Measurements from ENCODE around the gene PTCD3. TPM values are rescaled to one million over a fixed set of nuclear protein-coding genes. Genes with fewer than 3 reads are reported as not detected.

Gene PTCD3
- total RNA-seq: 100 to 1,000 TPM; 111 to 142 TPM
- 159 to 195 reads per million in 2 donors for total RNA-seq

DNA sequence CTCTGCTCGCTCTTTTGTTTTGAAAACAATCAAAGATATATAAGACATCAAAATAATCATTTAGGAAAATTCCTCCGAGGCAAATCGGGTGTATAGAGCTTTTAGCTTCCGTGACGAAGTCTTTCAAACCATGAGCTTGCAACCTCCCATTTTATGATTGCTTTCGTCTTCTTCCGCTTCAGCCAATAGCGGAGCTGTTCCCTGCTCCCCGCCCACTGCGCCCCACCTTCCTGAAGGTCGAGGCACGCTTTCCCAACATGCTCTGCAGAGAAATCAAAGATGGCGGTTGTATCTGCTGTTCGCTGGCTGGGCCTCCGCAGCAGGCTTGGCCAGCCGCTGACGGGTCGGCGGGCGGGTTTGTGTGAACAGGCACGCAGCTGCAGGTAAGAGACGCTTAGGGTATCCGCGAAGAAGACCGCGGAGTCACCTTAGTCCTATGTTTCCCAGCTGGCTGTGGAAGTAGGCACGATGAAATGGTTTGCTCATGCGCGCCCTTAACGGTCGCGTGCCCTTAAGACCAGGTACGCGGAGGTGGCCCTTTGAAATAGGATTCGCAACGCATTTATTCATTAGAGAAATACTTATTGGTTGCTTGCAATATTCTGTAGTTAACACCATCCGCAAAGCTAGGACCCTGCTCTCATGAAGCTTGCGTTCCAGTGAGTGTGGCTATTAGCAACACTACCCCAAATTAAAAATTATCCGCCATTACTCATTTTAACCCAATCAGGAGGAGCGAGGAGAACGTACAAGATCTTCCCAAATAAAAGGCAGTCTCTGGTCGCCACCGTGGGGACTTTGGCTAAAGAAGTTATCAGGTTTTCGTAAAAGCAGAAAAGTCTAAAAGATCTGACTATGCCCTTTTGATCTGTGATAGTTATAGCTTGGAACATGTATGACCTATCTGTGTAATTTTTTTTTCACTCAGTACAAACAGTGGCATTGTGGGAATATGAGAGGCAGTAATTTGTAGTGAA lies at the start of gene PTCD3:
PTCD3 (plus strand) TSS at position 267 of the 977 bp plus-strand sequence; CDS start at position 280, 13 bp downstream.
- ATAC-seq (peak; percentile 92), DNase-seq (peak; percentile 82 to 84 (median 82))
- peak within 1 kb of the TSS; percentile 100 for H3K27ac Mint-ChIP-seq
- no peaks in the 10 kb centered on the region for H3K9me3 ChIP-seq (ENCODE audit: control insufficient read depth, low read length, poor library complexity, severe bottlenecking)
- peak within 1 kb of the TSS; percentile 98 for H3K4me3 Mint-ChIP-seq
- H3K27me3 Mint-ChIP-seq: no peaks in the 10 kb centered on the region
- peaks cover 47% of the 10 kb centered on the region for H3K4me1 Mint-ChIP-seq
- peaks cover 11% of the 10 kb centered on the region for H3K36me3 Mint-ChIP-seq (ENCODE audit: low read depth)

GRCh38 chr2:86056590-86057331 lies 49.3 kb upstream of the PTCD3 start:
- DNase-seq (no peak), ATAC-seq (no peak)
- H3K4me1 Mint-ChIP-seq: peaks cover 2% of the 10 kb centered on the region
- H3K36me3 Mint-ChIP-seq (ENCODE audit: low read depth): peaks cover 12% of the 10 kb centered on the region
- no peaks in the 10 kb centered on the region for H3K9me3 ChIP-seq (ENCODE audit: control insufficient read depth, low read length, poor library complexity, severe bottlenecking)
- no peaks in the 10 kb centered on the region for H3K27me3 Mint-ChIP-seq
- no peak overlapping the region for H3K4me3 Mint-ChIP-seq
- peak overlapping the region; percentile 29 for H3K27ac Mint-ChIP-seq

- no peak for DNase-seq
- no peaks in the 10 kb centered on the region for H3K27me3 Mint-ChIP-seq
- peaks cover 28% of the 10 kb centered on the region for H3K36me3 Mint-ChIP-seq (ENCODE audit: low read depth)
- peaks cover 4% of the 10 kb centered on the region for H3K4me1 Mint-ChIP-seq
- H3K27ac Mint-ChIP-seq: peak overlapping the region; percentile 75
- ATAC-seq: no peak
- no peak overlapping the region for H3K4me3 Mint-ChIP-seq
- H3K9me3 ChIP-seq (ENCODE audit: control insufficient read depth, low read length, poor library complexity, severe bottlenecking): no peaks in the 10 kb centered on the region
Observed at GRCh38 chr2:86062043-86062442, 44.0 kb upstream of the PTCD3 start.

DNA sequence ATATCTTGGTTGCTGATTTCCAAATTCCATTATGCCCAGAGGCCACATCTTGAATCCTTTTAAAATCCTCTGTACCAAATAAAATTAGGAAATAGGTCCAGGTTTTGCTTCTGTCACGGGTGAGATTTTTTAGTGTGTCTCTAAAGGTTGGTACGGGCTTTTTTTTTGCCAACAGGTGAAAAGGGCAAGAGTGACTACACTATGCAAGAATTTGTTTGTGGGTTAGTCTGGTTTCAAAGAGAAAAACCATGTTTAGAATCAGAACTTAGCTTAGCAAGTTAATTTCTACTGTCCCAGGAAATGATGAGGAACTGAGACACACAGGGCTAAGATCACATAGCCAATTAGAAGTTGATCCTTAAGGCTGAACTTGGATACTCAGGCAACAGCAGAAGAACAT lies 42.0 kb upstream of the PTCD3 start:
- no peaks in the 10 kb centered on the region for H3K9me3 ChIP-seq (ENCODE audit: control insufficient read depth, low read length, poor library complexity, severe bottlenecking)
- no peak for DNase-seq
- no peaks in the 10 kb centered on the region for H3K27me3 Mint-ChIP-seq
- no peak overlapping the region for H3K27ac Mint-ChIP-seq
- peaks cover 8% of the 10 kb centered on the region for H3K4me1 Mint-ChIP-seq
- peaks cover 23% of the 10 kb centered on the region for H3K36me3 Mint-ChIP-seq (ENCODE audit: low read depth)
- no peak for ATAC-seq
- H3K4me3 Mint-ChIP-seq: no peak overlapping the region

- no peaks in the 10 kb centered on the region for H3K27me3 Mint-ChIP-seq
- DNase-seq (no peak), ATAC-seq (no peak)
- H3K4me1 Mint-ChIP-seq: peaks cover 11% of the 10 kb centered on the region
- H3K4me3 Mint-ChIP-seq: no peak overlapping the region
- no peaks in the 10 kb centered on the region for H3K9me3 ChIP-seq (ENCODE audit: control insufficient read depth, low read length, poor library complexity, severe bottlenecking)
- H3K36me3 Mint-ChIP-seq (ENCODE audit: low read depth): peaks cover 23% of the 10 kb centered on the region
- peak overlapping the region; percentile 71 for H3K27ac Mint-ChIP-seq
Observed at GRCh38 chr2:86065512-86065911, 40.5 kb upstream of the PTCD3 start.

DNA sequence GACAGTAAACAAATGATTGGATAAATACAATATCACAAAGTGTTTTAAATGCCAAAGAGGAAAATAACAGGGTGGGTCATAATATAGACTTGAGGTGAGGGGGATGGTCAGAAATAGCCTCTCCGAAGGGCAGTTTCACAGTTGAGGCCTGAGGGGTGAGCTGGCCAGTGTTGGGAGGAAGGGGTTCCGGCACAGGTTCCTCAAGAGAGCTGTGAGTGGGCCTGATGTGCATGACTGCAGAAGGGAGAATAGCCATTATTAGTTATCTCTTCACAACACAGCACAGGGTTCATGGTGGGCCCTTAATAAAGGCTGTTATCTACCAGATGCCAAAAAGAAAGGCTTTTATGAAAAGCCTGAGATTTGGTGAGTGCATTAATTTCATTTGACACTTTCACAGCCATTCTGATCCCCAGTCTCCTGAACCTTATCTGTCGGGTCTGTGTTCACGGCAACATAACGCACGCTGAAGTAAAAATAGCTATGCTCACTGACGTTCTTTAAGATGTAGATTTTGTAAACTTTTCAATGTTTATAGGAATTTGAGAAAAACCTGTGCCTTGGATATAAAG lies 39.9 kb upstream of the PTCD3 start:
- no peak overlapping the region for H3K27ac Mint-ChIP-seq
- no peak for ATAC-seq
- DNase-seq: no peak

DNA sequence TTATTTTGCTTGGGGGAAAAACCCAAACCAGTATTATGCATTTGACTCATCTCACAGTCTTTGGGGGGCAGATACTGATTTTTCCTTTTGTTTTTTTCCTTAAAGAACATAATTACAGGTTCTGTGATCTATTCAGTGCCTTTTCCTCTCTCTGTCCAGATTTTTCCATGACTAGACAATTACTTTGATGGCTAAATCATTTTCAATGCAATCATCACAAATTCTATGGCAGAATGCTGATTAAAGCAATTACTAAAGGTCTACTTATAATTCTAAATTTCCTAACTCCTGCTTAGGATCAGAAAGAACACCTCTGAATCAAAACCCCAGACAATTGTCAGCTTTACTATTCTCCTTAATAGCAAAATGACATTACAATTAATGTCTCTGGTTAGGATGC lies 39.1 kb upstream of the PTCD3 start:
- H3K9me3 ChIP-seq (ENCODE audit: control insufficient read depth, low read length, poor library complexity, severe bottlenecking): no peaks in the 10 kb centered on the region
- no peak for DNase-seq
- Mint-ChIP-seq H3K27me3 (no peaks in the 10 kb centered on the region), H3K27ac (no peak overlapping the region), H3K36me3 (ENCODE audit: low read depth) (peaks cover 19% of the 10 kb centered on the region), H3K4me3 (no peak overlapping the region), H3K4me1 (peaks cover 12% of the 10 kb centered on the region)
- no peak for ATAC-seq

More for the DNA sequence above, 39.9 kb upstream of the PTCD3 start:
- H3K4me1 Mint-ChIP-seq: peaks cover 9% of the 10 kb centered on the region
- no peaks in the 10 kb centered on the region for H3K9me3 ChIP-seq (ENCODE audit: control insufficient read depth, low read length, poor library complexity, severe bottlenecking)
- H3K36me3 Mint-ChIP-seq (ENCODE audit: low read depth): peaks cover 21% of the 10 kb centered on the region
- H3K27me3 Mint-ChIP-seq: no peaks in the 10 kb centered on the region
- no peak overlapping the region for H3K4me3 Mint-ChIP-seq

- H3K9me3 ChIP-seq (ENCODE audit: control insufficient read depth, low read length, poor library complexity, severe bottlenecking): no peaks in the 10 kb centered on the region
- no peak for DNase-seq
- Mint-ChIP-seq H3K4me3 (no peak overlapping the region), H3K27ac (peak overlapping the region; percentile 57), H3K4me1 (peaks cover 12% of the 10 kb centered on the region), H3K27me3 (no peaks in the 10 kb centered on the region), H3K36me3 (ENCODE audit: low read depth) (peaks cover 15% of the 10 kb centered on the region)
- ATAC-seq: peak; percentile 88
Observed at GRCh38 chr2:86068136-86068588, 37.9 kb upstream of the PTCD3 start.

- Mint-ChIP-seq H3K27ac (peak overlapping the region; percentile 57), H3K4me3 (no peak overlapping the region), H3K36me3 (ENCODE audit: low read depth) (peaks cover 18% of the 10 kb centered on the region), H3K27me3 (no peaks in the 10 kb centered on the region), H3K4me1 (peaks cover 12% of the 10 kb centered on the region)
- DNase-seq (no peak), ATAC-seq (no peak)
- no peaks in the 10 kb centered on the region for H3K9me3 ChIP-seq (ENCODE audit: control insufficient read depth, low read length, poor library complexity, severe bottlenecking)
Observed at GRCh38 chr2:86068648-86069047, 37.4 kb upstream of the PTCD3 start.

DNA sequence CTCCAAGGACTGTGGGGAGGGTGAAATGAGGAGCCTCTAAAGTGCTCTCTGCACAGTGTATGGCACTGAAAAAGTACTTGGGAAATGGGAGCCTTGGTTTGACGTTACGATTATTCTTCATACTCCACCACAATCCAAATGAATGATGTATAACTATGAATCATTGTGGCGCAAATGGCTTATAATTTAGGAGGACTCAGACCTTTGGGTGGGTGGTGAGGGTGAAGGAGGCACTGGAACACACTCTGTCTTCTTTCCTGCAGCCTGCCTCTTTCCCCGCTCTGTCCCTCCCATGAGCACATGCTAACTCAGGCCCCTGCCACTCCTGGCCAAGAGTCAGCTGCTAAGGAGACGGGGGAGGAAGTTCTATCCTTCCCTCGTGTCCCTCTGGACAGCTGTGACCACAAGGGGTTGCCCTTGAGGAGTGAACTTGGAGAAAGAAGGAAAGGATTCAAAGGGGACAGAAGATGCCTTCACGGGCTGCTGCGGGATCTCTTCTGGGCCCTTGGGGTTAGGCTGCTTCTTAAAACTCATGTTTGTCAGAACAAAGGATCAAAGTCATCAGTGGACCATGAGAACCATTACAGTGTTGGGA lies 36.8 kb upstream of the PTCD3 start:
- Mint-ChIP-seq H3K27me3 (no peaks in the 10 kb centered on the region), H3K27ac (peak overlapping the region; percentile 32), H3K4me3 (no peak overlapping the region), H3K36me3 (ENCODE audit: low read depth) (peaks cover 17% of the 10 kb centered on the region), H3K4me1 (peaks cover 12% of the 10 kb centered on the region)
- DNase-seq (no peak), ATAC-seq (no peak)
- no peaks in the 10 kb centered on the region for H3K9me3 ChIP-seq (ENCODE audit: control insufficient read depth, low read length, poor library complexity, severe bottlenecking)

DNA sequence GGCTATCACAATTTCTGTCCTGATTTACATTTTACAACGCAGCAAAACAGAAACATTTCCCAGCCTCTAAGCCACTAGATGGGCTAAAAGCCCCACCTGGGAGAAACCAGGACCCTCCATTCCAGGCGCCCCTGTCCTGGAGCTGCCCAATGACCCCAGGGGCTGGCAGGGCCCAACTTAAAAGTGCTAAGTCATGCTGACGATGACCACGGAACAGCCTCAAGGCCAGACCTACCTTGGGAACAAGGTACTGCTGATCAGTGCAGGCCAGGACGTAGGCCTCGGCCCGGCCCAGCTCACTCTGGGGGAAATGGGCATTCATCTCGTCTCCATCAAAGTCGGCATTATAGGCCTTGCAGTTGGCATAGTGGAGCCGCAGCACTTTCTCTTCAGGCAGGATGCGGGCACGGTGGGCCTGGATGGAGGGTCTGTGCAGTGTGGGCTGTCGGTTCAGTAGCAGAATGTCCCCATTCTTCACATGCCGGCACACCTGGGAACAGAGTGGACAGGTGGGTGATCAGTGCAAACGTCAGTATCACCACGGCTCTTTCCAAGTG lies 36.2 kb upstream of the PTCD3 start:
- no peak for ATAC-seq
- H3K4me3 Mint-ChIP-seq: no peak overlapping the region
- H3K4me1 Mint-ChIP-seq: peaks cover 12% of the 10 kb centered on the region
- peaks cover 15% of the 10 kb centered on the region for H3K36me3 Mint-ChIP-seq (ENCODE audit: low read depth)
- H3K9me3 ChIP-seq (ENCODE audit: control insufficient read depth, low read length, poor library complexity, severe bottlenecking): no peaks in the 10 kb centered on the region
- H3K27ac Mint-ChIP-seq: no peak overlapping the region
- no peaks in the 10 kb centered on the region for H3K27me3 Mint-ChIP-seq
- no peak for DNase-seq

- DNase-seq (no peak), ATAC-seq (no peak)
- no peak overlapping the region for H3K4me3 Mint-ChIP-seq
- peaks cover 7% of the 10 kb centered on the region for H3K36me3 Mint-ChIP-seq (ENCODE audit: low read depth)
- H3K9me3 ChIP-seq (ENCODE audit: control insufficient read depth, low read length, poor library complexity, severe bottlenecking): no peaks in the 10 kb centered on the region
- peaks cover 10% of the 10 kb centered on the region for H3K4me1 Mint-ChIP-seq
- H3K27ac Mint-ChIP-seq: peak overlapping the region; percentile 65
- H3K27me3 Mint-ChIP-seq: no peaks in the 10 kb centered on the region
Observed at GRCh38 chr2:86070868-86071267, 35.2 kb upstream of the PTCD3 start.
